Activated T-cell treated with anti-CD3 and anti-CD28 coated beads, Interleukin-2, amount 50 U/mL, for 1 hour (primary cell): ENCODE data around the gene DRD4.

Experiments used
- DNase-seq: peaks from one replicate; pipeline ENCODE4 v3.0.0-alpha.2; 2020

DRD4 gene

GRCh38 chr11:636511-637332 lies at the start of gene DRD4:
DRD4 (plus strand) TSS chr11:637269; CDS start chr11:637305, 36 bp downstream.
- no peak for DNase-seq

DNA sequence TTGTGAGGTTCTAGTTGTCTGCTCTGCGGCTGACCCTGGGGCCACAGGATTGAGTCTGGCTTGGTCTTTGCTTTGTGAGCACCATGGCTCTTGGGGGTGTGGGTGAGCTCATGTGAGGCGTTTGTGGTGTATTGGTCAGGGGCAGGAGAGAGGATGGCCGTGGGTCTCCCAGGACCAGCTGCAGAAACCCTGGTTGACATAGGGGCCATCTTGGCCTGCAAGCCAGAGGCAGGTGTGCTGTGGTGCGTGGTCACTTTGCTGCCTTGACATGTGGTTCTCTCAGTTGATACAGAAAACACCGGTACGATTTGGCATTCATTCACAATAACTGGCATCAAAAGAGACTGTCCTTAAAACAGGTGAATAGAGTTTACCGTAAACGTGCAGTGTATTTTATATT lies 49.5 kb upstream of the DRD4 start:
- no peak for DNase-seq

DNA sequence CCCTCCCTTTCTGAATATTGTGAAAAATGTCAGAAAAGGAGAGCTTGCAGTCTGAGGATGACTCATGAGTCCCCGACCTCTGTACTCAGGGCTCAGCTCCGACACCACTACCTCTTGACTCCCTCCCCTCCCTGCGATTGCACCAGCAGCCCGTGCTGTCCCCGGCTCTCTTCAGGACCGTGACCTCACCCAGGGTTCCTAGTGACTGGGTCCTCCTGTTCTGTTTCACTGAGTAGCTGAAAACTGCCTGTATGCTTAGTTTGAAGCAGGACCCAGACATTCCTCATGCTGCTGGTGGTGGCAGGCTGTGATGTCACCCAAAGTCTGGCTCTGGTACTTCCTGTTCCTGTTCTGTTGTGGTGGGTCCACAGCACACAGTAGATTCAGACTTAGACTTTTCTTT lies 49.1 kb upstream of the DRD4 start:
- peak; percentile 80 for DNase-seq

- no peak for DNase-seq
These were observed 47.3 kb upstream of the DRD4 start for GRCh38 chr11:589798-590197.

DNA sequence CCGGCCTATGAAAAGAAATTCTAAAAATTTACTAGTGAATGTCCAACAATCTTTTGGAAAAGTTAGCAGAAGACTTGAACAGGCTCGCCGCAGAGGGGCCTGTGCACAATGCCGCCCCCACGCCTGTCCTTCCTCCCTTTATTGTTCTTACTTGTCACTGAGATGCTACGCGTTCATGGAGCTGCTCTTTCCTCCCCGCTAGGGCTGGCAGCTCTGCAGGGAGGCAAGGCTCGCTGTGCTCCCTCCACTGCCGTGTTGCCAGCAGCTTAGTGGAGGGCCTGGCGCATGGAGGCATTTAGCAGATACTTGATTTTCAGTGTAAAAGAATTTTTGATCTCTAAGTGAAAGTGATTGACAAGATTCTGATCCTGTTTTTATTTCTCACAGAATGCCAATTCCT lies 46.1 kb upstream of the DRD4 start:
- DNase-seq, result no peak

DNA sequence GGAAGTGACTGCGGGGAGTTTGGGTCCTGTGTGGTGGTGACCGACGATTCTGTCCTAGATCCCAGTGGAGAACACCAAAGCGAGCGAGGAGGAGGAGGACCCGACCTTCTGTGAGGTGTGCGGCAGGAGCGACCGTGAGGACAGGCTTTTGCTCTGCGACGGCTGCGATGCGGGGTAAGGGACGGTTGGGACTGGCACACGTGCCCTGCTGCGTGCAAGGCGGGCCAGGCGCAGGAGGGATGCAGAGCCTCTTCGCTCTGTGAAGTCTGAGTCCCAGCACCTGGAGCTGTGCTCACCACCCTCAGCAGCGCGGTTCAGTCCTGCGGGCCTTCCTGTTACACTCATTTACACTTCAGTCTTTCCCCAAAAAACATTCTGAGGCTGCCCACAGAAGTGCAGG lies 44.6 kb upstream of the DRD4 start:
- DNase-seq, result no peak

GRCh38 chr11:592918-593317 lies 44.2 kb upstream of the DRD4 start:
- DNase-seq, result no peak

GRCh38 chr11:593347-593746 lies 43.7 kb upstream of the DRD4 start:
- DNase-seq, result no peak

DNA sequence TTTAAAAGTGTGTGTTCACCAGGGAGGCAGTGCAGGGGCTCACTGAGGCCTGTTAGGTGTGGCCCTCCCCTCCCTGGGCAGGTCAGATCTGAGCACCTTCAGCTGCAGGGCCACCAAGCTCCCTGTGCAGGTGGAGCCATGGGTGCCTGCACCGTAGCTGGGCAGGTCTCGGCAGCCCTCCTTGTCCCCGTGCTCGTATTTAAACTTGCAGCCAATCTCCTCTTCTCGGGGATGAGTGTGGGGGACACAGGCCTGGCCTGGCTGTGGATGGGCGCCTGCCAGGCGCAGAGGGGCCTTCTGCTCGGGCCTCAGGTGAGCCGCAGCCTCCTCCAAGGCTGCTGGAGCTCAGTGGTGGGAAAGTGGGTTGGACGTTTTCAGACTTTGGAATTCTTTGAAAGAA lies 41.7 kb upstream of the DRD4 start:
- DNase-seq, result no peak

DNA sequence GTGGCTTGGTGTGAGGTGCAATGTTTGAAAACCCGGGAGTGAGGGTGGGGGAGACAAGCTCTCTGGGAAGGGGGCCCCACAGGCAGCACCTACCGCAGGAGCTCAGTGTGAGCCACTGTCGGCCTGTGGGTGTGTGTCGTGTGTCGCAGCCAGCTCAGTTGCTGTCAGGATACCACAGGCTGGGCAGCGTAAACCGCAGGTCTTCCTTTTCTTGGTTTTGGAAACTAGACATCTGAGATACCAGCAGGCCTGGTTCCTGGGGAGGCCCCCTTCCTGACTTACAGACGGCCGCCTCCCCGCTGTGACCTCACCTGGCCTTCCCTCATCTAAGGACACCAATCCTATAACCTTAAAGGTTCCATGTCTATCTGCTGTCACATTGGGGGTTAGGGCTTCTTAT lies 40.7 kb upstream of the DRD4 start:
- no peak for DNase-seq

DNA sequence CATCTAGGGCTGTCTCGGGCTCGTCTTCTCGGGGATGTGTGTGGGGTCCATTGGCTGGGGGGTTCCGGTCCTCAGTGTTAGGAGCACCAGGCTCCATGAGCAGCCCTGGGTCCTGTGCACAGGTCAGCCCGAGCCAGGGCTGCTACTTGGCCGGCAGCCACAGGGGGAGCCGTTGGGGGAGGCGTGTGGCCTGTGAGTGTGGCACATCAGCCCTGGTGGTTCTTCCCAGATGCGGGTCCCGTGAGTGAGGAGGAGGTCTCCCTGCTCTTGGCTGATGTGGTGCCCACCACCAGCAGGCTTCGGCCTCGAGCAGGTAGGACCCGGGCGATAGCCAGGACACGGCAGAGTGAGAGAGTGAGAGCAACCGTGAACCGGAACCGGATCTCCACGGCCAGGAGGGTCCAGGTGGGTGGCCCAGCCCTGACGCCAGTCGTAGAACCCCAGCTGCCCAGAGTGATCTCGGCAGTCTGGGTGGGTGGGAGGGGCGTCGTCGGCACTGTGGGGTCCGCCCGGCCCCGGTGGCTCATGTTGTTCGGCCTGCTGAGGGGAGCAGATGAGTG lies 39.8 kb upstream of the DRD4 start:
- no peak for DNase-seq

DNA sequence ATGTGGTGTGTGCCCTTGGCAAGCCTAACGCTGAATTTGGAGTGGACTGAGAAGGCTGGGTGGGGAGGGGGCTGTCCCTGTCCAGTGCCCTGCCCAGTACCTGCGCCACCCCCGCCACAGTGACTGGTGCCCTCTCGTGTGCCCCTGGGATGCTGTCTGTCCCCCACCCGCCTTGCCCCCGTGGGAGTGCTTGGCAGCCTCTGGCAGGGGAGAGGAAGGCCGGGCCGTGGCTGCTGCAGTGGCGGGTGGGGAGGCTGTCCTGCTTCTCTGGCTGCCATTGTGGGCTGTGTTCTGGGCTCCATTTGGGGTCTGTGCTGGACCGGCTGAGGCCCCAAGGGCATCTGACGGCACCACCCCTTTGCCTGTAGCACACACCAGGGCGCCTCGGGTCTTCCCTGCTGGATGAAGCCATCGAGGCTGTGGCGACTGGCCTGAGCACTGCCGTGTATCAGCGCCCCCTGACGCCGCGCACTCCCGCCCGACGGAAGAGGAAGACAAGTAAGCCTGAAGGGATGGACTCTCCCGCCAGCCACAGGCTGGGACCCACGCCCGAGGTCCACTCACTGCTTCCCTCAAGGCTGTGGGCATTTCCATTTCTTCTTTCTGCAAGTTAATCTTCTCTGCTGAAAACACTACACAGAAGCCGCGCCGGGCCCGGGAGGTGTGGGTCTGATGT lies 38.9 kb upstream of the DRD4 start:
- DNase-seq, result no peak

DNA sequence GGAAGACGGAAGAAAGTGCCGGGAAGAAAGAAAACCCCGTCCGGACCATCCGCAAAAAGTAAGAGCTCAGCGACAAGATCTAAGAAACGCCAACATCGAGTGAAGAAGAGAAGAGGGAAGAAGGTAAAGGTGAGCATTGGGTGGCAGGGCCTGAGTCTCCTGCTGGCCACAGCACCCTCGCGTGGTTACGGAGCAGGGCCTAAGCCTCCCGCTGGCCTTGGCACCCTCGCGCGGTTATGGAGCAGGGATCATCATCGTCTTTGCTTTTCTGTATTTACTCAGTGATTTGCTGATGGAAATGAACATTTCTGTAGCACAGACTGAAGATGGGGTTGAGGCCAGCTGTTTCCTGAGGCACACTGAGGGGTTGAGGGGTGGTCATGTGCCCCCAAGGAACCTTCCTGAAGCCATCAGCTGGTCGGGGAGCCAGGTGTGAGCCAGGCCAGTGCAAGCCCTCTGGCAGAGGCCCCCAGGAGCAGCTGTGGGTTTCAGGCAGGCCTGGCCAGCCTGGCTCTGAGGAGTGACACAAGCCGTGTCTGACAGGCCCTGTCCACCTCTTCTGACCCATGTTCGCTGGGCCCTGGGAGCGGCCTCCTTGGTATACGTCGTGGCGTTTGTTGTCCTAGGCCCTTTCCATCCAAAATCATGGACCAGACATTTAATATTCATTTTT lies 35.4 kb upstream of the DRD4 start:
- DNase-seq, result no peak

GRCh38 chr11:603154-603553 lies 33.9 kb upstream of the DRD4 start:
- no peak for DNase-seq

DNA sequence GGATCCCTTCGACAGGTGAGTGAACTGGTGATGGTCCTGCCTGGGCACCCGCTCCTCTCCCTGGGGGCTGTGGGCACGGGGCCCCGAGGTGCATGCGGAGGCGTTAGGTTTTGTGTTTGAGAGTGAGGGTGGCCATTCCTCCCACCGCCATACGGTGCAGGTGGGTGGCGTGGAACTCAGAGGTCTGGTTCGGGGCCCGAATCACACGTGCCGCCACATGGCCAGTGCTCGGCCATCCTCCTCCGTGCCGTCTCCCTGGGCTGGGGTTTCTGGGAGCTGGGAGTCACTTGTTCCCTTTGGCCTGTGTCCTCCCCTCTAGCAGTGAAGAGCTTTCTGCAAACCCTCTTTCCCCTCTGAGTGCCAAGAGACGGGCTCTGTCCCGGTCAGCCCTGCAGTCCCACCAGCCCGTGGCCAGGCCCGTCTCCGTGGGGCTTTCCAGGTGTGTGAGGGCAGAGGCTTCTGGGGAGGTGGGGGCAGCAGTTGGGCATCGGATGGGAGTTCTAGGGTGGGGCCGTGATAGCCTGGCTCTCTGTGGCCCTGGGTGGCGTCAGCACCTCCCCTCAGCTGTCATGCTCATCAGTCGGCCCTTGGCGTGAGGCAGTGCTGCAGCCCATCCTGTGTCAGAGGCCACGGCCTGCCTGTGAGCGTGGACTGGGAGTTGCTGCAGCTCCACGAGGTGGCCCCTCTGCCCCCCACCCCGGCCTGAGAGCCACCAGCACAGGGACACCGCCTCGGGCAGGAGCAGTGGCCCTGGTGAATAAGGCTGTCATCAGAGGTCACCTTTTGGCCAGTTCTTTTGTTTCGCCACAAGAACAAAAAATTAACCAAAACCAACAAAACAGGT lies 31.6 kb upstream of the DRD4 start:
- no peak for DNase-seq

GRCh38 chr11:606245-606644 lies 30.8 kb upstream of the DRD4 start:
- DNase-seq, result no peak

- no peak for DNase-seq
These were observed 29.9 kb upstream of the DRD4 start for GRCh38 chr11:607020-607780.

DNA sequence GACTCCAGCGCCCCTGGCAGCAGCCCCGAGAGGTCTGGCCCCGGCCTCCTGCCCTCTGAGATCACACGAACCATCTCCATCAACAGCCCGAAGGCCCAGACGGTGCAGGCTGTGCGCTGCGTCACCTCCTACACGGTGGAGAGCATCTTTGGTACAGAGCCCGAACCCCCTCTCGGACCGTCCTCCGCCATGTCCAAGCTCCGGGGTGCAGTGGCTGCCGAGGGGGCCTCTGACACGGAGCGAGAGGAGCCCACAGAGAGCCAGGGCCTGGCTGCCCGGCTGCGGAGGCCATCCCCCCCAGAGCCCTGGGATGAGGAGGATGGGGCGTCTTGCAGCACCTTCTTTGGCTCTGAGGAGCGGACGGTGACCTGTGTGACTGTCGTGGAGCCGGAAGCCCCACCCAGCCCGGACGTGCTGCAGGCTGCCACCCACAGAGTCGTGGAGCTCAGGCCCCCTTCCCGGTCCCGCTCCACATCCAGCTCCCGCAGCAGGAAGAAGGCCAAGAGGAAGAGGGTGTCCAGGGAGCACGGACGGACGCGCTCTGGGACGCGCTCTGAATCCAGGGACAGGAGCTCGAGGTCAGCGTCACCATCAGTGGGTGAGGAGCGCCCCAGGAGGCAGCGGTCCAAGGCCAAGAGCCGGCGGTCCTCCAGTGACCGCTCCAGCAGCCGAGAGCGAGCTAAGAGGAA lies 29.0 kb upstream of the DRD4 start:
- no peak for DNase-seq

GRCh38 chr11:608791-609251 lies 28.2 kb upstream of the DRD4 start:
- no peak for DNase-seq

GRCh38 chr11:609341-609811 lies 27.7 kb upstream of the DRD4 start:
- DNase-seq, result no peak
